HEK293 (cell line): Measurements from ENCODE around the gene DIO3.

Experiments used
- CTCF ChIP-seq: fragments of 450-650 bp; formaldehyde crosslinking; IDR thresholded peaks from 2 replicates; pipeline ENCODE4 v1.5.1; 2016; ENCODE audit warnings: missing biosample characterization, missing genetic modification characterization
- ZBTB21 ChIP-seq: fragments of 450-650 bp; formaldehyde crosslinking; IDR thresholded peaks from 2 replicates; pipeline ENCODE4 v1.5.1; 2017; ENCODE audit warnings: missing biosample characterization, missing genetic modification characterization
- ZFP3 ChIP-seq: fragments of 450-650 bp; formaldehyde crosslinking; IDR thresholded peaks from 2 replicates; pipeline ENCODE4 v1.5.1; 2016; ENCODE audit warnings: low read depth, missing biosample characterization, missing genetic modification characterization
- ZIC2 ChIP-seq: fragments of 450-650 bp; formaldehyde crosslinking; IDR thresholded peaks from 2 replicates; pipeline ENCODE4 v1.5.1; 2016; ENCODE audit warnings: missing biosample characterization, missing genetic modification characterization
- ZNF19 ChIP-seq: fragments of 450-650 bp; formaldehyde crosslinking; IDR thresholded peaks from 2 replicates; pipeline ENCODE4; 2016; ENCODE audit warnings: missing biosample characterization, missing genetic modification characterization, low read depth
- ZNF48 ChIP-seq: fragments of 450-650 bp; formaldehyde crosslinking; IDR thresholded peaks from 2 replicates; pipeline ENCODE4 v1.5.1; 2016; ENCODE audit warnings: missing biosample characterization, missing genetic modification characterization
- ZNF510 ChIP-seq: fragments of 450-650 bp; formaldehyde crosslinking; IDR thresholded peaks from 2 replicates; pipeline ENCODE4 v1.5.1; 2018; ENCODE audit warnings: mild to moderate bottlenecking, missing genetic modification characterization, missing biosample characterization; ENCODE audit not compliant: insufficient replicate concordance
- ZNF639 ChIP-seq: fragments of 450-650 bp; formaldehyde crosslinking; IDR thresholded peaks from 2 replicates; pipeline ENCODE4 v1.5.1; 2016; ENCODE audit warnings: missing biosample characterization, missing genetic modification characterization

- TF ChIP-seq ZNF639 (tag by site-specific recombination) (no peak), ZNF510 (tag by site-specific recombination) (no peak), CTCF (tag by site-specific recombination) (no peak), ZFP3 (tag by site-specific recombination) (no peak), ZIC2 (tag by site-specific recombination) (no peak), ZBTB21 (tag by site-specific recombination) (no peak), ZNF48 (tag by site-specific recombination) (no peak), ZNF19 (tag by site-specific recombination) (no peak)
Measured at GRCh38 chr14:101529079-101529478, 32.2 kb upstream of the DIO3 start.
